ENCODE results near the gene GMDS. TPM values are rescaled to one million over a fixed set of nuclear protein-coding genes. Genes with fewer than 3 reads are reported as not detected.

Gene GMDS
- total and polyA plus RNA-seq, 2 of the 4 experiments (the other 2 are of a cell fraction) = 7.3 to 21.9 TPM

GRCh38 chr6:1789092-1789491 is 456.3 kb downstream of the GMDS start:
- no TSS peak for BruUV-seq (replicated peaks)
- Histone ChIP-seq H4K5ac (ENCODE audit: low read depth, low read length) (no peak overlapping the region), H3K9me3 (ENCODE audit: control insufficient read depth, insufficient read depth, low read length) (no peaks in the 10 kb centered on the region), H2AK5ac (ENCODE audit: low read depth, low read length) (no peak overlapping the region), H2BK15ac (ENCODE audit: low read depth, low read length) (no peak overlapping the region), H3K14ac (replicated peaks; ENCODE audit: low read depth, low read length) (no peak overlapping the region), H3K4me3 (ENCODE audit: insufficient read depth, low read depth, low read length) (no peak overlapping the region), H2BK5ac (ENCODE audit: low read depth, low read length, poor library complexity, severe bottlenecking) (no peak overlapping the region), H2BK20ac (ENCODE audit: low read depth, low read length) (no peak overlapping the region), H3K23ac (ENCODE audit: low read depth, low read length) (no peak overlapping the region), H3K4me1 (ENCODE audit: control insufficient read depth, insufficient read depth, low read length) (peaks cover 4% of the 10 kb centered on the region), H2BK120ac (ENCODE audit: low read depth, low read length) (no peak overlapping the region), H3K56ac (ENCODE audit: extremely low read depth, insufficient read depth, low read length) (no peak overlapping the region), H3K79me1 (ENCODE audit: low read depth in 1 of 2, low read length in 2 of 2) (no peaks in the 10 kb centered on the region), H2AK9ac (replicated peaks; ENCODE audit: low read depth, low read length, poor library complexity) (no peak overlapping the region), H3K9ac (ENCODE audit: low read depth, low read length) (no peak overlapping the region), H3K18ac (ENCODE audit: low read depth, low read length) (no peak overlapping the region), H4K91ac (ENCODE audit: insufficient read depth, low read depth, low read length) (no peak overlapping the region), H3K27me3 (ENCODE audit: control insufficient read depth, insufficient read depth, low read length) (no peaks in the 10 kb centered on the region), H4K8ac (ENCODE audit: low read depth in 2 of 2, low read length in 2 of 2) (no peak overlapping the region), H3K9me1 (ENCODE audit: insufficient read depth, low read length) (peaks cover 3% of the 10 kb centered on the region; the same call in 1 of the 2 replicates), H3K4ac (ENCODE audit: low read depth, low read length) (no peak overlapping the region), H3K36me3 (ENCODE audit: control insufficient read depth, insufficient read depth, low read length) (no peaks in the 10 kb centered on the region), H4K20me1 (ENCODE audit: insufficient read depth, low read length) (no peaks in the 10 kb centered on the region), H3K4me2 (ENCODE audit: low read depth, low read length) (no peak overlapping the region), H2AFZ (replicated peaks; ENCODE audit: low read length, poor library complexity) (no peak overlapping the region), H3K27ac (ENCODE audit: insufficient read depth, low read length) (no peak overlapping the region)
- DNase-seq (peak; percentile 65), ATAC-seq (ENCODE audit: low read depth) (no peak; the same call in 1 of the 2 replicates)
- ChIA-PET CTCF (no interaction called here), POLR2A (ENCODE audit: unreplicated experiment) (no interaction called here)
- 60% methylated on average over 1 of the region's 4 CpGs; no CpG with 5 or more reads in 1 of the 2 experiments for whole genome bisulfite sequencing, 2 experiments (ENCODE audit: extremely low coverage in 2 of 2, insufficient read length in 1 of 2)
- dilution Hi-C loops (cut with HindIII; ENCODE audit: low sequenced_read_pairs, unreplicated experiment) (no loop called here), in situ Hi-C loops (cut with MboI; ENCODE audit: low sequenced_read_pairs) (no loop called here), intact Hi-C loops (cut with micrococcal nuclease) (no loop called here)
- no peak for TF ChIP-seq ELK1 (IDR thresholded peaks at IDR 0.05; ENCODE audit: borderline replicate concordance, low read depth, low read length)
- TF ChIP-seq RFX5 (IDR thresholded peaks at IDR 0.05; ENCODE audit: low read depth, low read length) = no peak
- TF ChIP-seq CEBPB (IDR thresholded peaks at IDR 0.05; ENCODE audit: low read depth, low read length) = no peak
- TF ChIP-seq SMC3 (IDR thresholded peaks at IDR 0.05; ENCODE audit: low read depth, low read length) = no peak
- TF ChIP-seq, protein P1, sequence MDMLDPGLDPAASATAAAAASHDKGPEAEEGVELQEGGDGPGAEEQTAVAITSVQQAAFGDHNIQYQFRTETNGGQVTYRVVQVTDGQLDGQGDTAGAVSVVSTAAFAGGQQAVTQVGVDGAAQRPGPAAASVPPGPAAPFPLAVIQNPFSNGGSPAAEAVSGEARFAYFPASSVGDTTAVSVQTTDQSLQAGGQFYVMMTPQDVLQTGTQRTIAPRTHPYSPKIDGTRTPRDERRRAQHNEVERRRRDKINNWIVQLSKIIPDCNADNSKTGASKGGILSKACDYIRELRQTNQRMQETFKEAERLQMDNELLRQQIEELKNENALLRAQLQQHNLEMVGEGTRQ (IDR thresholded peaks at IDR 0.05; ENCODE audit: low read depth, low read length) = no peak
- no peak for TF ChIP-seq MAZ (IDR thresholded peaks at IDR 0.05; ENCODE audit: borderline replicate concordance, low read depth, low read length)
- TF ChIP-seq NFE2L2 (IDR thresholded peaks at IDR 0.05; ENCODE audit: low read depth, low read length) = no peak
- no peak for TF ChIP-seq POLR2A (IDR thresholded peaks at IDR 0.05; ENCODE audit: low read depth, low read length)
- no peak for TF ChIP-seq CTCF (conservative IDR thresholded peaks at IDR 0.05; ENCODE audit: low read depth, low read length)
- TF ChIP-seq CHD1 (IDR thresholded peaks at IDR 0.05; ENCODE audit: low read depth, low read length) = no peak
- no peak for TF ChIP-seq BHLHE40 (IDR thresholded peaks at IDR 0.05; ENCODE audit: low read depth, low read length)
- TF ChIP-seq RCOR1 (IDR thresholded peaks at IDR 0.05; ENCODE audit: insufficient replicate concordance, low read length) = no peak
- no peak for TF ChIP-seq MXI1 (IDR thresholded peaks at IDR 0.05; ENCODE audit: borderline replicate concordance, low read depth, low read length)
- TF ChIP-seq RAD21 (IDR thresholded peaks at IDR 0.05; ENCODE audit: low read length) = no peak
- TF ChIP-seq FOS (IDR thresholded peaks at IDR 0.05; ENCODE audit: low read depth, low read length) = no peak
- TF ChIP-seq MAFK (IDR thresholded peaks at IDR 0.05; ENCODE audit: low read depth, low read length) = no peak
